GM10266 (cell line): ENCODE data around the gene KCTD1.

Source experiments
- DNase-seq: peaks from one replicate; pipeline ENCODE4 v3.0.0; 2012; ENCODE audit errors: extremely low spot score
- TF ChIP-seq, protein P1 (sequence below): IDR thresholded peaks from 2 replicates; pipeline ENCODE4 v1.5.1; 2012; ENCODE audit warnings: mild to moderate bottlenecking, low read depth; ENCODE audit not compliant: control insufficient read depth, insufficient read depth; ENCODE audit errors: missing control alignments

The KCTD1 gene

GRCh38 chr18:26417190-26417589 is 131.2 kb downstream of the KCTD1 start:
- TF ChIP-seq, protein P1, sequence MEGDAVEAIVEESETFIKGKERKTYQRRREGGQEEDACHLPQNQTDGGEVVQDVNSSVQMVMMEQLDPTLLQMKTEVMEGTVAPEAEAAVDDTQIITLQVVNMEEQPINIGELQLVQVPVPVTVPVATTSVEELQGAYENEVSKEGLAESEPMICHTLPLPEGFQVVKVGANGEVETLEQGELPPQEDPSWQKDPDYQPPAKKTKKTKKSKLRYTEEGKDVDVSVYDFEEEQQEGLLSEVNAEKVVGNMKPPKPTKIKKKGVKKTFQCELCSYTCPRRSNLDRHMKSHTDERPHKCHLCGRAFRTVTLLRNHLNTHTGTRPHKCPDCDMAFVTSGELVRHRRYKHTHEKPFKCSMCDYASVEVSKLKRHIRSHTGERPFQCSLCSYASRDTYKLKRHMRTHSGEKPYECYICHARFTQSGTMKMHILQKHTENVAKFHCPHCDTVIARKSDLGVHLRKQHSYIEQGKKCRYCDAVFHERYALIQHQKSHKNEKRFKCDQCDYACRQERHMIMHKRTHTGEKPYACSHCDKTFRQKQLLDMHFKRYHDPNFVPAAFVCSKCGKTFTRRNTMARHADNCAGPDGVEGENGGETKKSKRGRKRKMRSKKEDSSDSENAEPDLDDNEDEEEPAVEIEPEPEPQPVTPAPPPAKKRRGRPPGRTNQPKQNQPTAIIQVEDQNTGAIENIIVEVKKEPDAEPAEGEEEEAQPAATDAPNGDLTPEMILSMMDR = no peak

DNA sequence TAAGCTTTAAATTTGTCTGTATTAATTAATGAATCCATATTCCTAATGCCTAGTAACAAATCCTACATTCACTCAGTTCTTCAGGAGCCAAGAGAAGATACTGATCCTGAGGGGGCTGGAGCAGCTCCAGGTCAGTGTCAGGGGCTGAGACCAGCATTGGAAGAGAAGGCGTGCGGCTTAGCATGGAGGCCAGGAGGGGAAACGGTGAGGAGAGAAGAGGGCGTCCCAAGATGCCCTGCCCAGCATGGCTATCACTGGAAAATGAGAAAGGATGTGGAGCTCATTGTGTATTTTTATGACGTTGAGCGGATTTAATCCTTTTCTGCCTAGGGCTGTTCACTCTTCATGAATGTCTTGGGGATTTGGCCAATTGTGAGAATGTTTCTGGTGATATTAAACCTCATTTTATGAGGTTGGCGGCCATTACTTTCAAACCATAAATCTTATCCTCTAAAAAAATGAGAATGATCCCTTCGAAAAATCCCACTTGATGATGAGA is 131.7 kb downstream of the KCTD1 start:
- no peak for DNase-seq
- TF ChIP-seq, protein P1 = no peak

More at GRCh38 chr18:26417190-26417589, 131.2 kb downstream of the KCTD1 start:
- DNase-seq = no peak

DNA sequence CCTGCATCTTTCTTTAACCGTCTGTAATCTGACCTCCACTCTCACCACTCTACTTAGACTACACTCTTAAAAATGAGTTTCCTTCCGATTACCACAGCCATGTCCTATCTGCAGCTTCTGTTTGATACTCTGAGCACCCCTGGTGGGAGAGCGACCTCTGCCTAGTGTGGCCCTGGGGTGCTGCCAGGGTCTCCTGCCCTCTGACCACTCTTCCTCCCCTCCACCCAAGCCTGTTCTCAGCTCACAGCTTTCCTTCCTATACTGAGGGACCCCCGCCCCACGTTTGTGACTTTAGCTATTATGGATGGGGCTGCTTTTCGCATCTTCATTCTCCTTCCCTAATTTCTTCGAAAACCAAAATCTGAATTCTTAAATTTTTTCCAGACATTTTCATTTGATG is 132.7 kb downstream of the KCTD1 start:
- DNase-seq = no peak
- TF ChIP-seq, protein P1 = no peak

DNA sequence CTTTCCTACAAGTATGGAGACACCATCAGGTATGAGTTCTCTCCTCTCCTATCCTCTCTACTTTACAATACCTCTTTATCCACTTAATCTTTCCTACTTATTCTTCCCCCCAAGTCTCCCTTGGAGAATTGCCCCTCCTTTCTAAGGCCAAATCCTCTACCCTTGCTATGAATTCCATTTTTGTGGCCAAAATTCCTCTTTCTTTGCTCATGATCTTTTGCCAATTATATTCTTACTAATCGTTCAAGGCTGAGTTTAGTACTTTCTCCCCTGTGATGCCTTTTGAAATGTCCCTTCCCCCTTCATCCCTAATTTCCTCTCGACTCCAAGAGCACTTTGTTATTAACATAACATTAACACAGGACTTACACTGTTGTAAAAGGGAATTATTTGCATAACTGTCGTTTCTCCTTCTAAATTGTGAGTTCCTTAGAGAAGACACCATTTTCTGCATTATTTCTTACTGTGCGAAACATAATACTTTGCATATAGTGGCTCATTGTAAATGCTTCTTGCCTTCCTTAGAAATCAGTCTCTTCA is 133.4 kb downstream of the KCTD1 start:
- TF ChIP-seq, protein P1 = no peak
- DNase-seq = no peak

DNA sequence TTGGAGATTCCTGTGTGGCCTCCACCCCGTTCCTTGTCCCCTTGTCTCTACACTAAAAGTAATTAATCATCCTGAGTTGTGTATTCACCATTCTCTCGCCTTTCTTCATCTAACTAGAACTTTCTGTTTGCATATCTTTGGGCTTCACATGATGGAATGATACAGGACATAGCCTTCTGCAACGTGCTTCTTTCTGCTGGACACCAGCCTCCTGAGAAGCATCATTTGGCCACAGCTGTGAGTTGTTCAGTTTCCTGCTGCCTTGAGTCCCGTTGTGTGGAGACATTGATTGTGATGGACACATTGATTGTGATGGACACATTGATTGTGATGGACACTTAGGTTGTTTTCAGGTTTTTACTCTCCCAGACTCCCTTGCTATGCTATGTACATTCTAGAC is 139.3 kb downstream of the KCTD1 start:
- TF ChIP-seq, protein P1 = no peak

GRCh38 chr18:26407736-26408601 is 140.4 kb downstream of the KCTD1 start:
- TF ChIP-seq, protein P1 = no peak
- no peak for DNase-seq

More for the DNA sequence above, 139.3 kb downstream of the KCTD1 start:
- DNase-seq = no peak

DNA sequence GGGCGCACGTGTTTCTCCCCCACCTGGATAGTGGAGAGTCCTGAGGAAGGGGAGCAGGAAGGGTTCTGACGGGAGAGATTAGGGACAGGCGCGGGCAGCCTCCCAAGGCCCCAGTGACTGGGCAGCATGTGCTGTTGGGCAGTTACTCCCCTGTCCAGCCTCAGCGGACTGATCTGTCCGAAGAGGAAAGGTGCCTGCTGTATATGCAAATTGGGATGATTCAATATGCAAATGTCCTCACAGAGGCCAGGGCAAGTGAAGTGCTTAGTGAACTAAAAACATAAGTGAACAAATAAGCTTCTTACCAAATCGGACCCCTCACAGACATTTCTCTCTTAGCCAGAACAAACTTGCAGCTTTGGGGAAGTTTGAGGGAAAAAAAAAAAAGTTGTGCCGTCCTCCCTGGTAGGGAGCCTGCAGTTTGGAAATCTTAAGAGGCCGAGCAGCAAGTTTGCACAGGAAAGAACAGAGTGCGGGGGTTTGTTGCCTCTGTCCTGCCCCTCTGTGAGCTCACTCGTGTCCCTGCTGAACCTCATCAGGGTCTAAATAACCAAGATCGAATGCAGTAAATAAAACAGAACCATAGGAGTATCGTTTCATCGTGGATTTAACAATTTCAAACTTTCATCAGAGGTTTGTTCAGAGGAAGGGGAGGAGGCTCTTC is 141.4 kb downstream of the KCTD1 start:
- DNase-seq = no peak
- TF ChIP-seq, protein P1 = no peak
